DND-41 (cell line): ENCODE results near the gene THRB.

Experiments
- ATAC-seq: fragments of 200-7000 bp; cut with Tn5 transposase; 3 replicates; pipeline ENCODE4 v1.9.1; 2021; ENCODE audit warnings: low read depth; ENCODE audit not compliant: insufficient read depth
- DNase-seq: peaks from one replicate; pipeline ENCODE4 v3.0.0-alpha.2; 2020
- H2AFZ ChIP-seq: 2 replicates; pipeline ENCODE4 v1.6.0; 2012; ENCODE audit warnings: low read depth, low read length
- H3K27ac ChIP-seq: 2 replicates; pipeline ENCODE4 v1.5.1; 2012; ENCODE audit warnings: low read length, inconsistent platforms
- H3K27me3 ChIP-seq: fragments of 200-600 bp; sonication (generic); 2 replicates; pipeline ENCODE4 v1.6.0; 2012; ENCODE audit warnings: low read length, mild to moderate bottlenecking, inconsistent platforms; ENCODE audit not compliant: insufficient read depth, poor library complexity
- H3K36me3 ChIP-seq: 2 replicates; pipeline ENCODE4 v1.5.1; 2012; ENCODE audit warnings: low read length, inconsistent platforms; ENCODE audit not compliant: insufficient read depth
- H3K4me1 ChIP-seq: 2 replicates; pipeline ENCODE4 v1.5.1; 2012; ENCODE audit warnings: mild to moderate bottlenecking, low read length; ENCODE audit not compliant: insufficient read depth
- H3K4me2 ChIP-seq: 2 replicates; pipeline ENCODE4 v1.6.0; 2012; ENCODE audit warnings: mild to moderate bottlenecking, moderate library complexity, low read length, inconsistent platforms; ENCODE audit not compliant: insufficient read depth
- H3K4me3 ChIP-seq, 2 experiments: fragments of 200-600 bp in 1 of 2; shearing (Covaris generic) in 1 of 2; 2 replicates each; pipeline ENCODE4 v1.5.1; 2012 to 2016; ENCODE audit warnings: inconsistent platforms in 2 of 2, low read length in 2 of 2, mild to moderate bottlenecking in 2 of 2, low read depth in 1 of 2, moderate library complexity in 1 of 2
- H3K79me2 ChIP-seq: 2 replicates; pipeline ENCODE4 v1.6.0; 2012; ENCODE audit warnings: low read length, inconsistent platforms; ENCODE audit not compliant: insufficient read depth
- H3K9ac ChIP-seq: 2 replicates; pipeline ENCODE4 v1.6.0; 2012; ENCODE audit warnings: low read depth, mild to moderate bottlenecking, inconsistent platforms, low read length, moderate library complexity
- H3K9me3 ChIP-seq: 2 replicates; pipeline ENCODE4 v1.5.1; 2012; ENCODE audit warnings: low read length, moderate library complexity, mild to moderate bottlenecking, inconsistent platforms; ENCODE audit not compliant: insufficient read depth, severe bottlenecking
- H4K20me1 ChIP-seq: 2 replicates; pipeline ENCODE4 v1.6.0; 2012; ENCODE audit warnings: low read length; ENCODE audit not compliant: insufficient read depth
- EZH2 ChIP-seq: IDR thresholded peaks from 3 replicates; pipeline ENCODE4 v1.6.1; 2012; ENCODE audit warnings: borderline replicate concordance, low read depth, mild to moderate bottlenecking, moderate library complexity, low read length, inconsistent platforms; ENCODE audit not compliant: severe bottlenecking
- TF ChIP-seq, protein P1 (sequence below): IDR thresholded peaks from 2 replicates; pipeline ENCODE4 v1.5.1; 2012; ENCODE audit warnings: borderline replicate concordance, low read length, moderate library complexity, mild to moderate bottlenecking; ENCODE audit not compliant: poor library complexity, severe bottlenecking; ENCODE audit errors: extremely low read depth

THRB gene

GRCh38 chr3:24254649-24255048 lies 240.0 kb downstream of the THRB start:
- DNase-seq: no peak
- Histone ChIP-seq H3K4me2 (no peak overlapping the region), H3K79me2 (no peaks in the 10 kb centered on the region), H3K9ac (no peak overlapping the region), H3K4me3 (no peak overlapping the region), H3K9me3 (no peaks in the 10 kb centered on the region), H4K20me1 (no peaks in the 10 kb centered on the region), H3K4me1 (no peaks in the 10 kb centered on the region), H2AFZ (no peak overlapping the region), H3K36me3 (no peaks in the 10 kb centered on the region), H3K27ac (no peak overlapping the region), H3K27me3 (no peaks in the 10 kb centered on the region)
- TF ChIP-seq EZH2: no peak
- TF ChIP-seq, protein P1, sequence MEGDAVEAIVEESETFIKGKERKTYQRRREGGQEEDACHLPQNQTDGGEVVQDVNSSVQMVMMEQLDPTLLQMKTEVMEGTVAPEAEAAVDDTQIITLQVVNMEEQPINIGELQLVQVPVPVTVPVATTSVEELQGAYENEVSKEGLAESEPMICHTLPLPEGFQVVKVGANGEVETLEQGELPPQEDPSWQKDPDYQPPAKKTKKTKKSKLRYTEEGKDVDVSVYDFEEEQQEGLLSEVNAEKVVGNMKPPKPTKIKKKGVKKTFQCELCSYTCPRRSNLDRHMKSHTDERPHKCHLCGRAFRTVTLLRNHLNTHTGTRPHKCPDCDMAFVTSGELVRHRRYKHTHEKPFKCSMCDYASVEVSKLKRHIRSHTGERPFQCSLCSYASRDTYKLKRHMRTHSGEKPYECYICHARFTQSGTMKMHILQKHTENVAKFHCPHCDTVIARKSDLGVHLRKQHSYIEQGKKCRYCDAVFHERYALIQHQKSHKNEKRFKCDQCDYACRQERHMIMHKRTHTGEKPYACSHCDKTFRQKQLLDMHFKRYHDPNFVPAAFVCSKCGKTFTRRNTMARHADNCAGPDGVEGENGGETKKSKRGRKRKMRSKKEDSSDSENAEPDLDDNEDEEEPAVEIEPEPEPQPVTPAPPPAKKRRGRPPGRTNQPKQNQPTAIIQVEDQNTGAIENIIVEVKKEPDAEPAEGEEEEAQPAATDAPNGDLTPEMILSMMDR: no peak
- no peak for ATAC-seq

- H3K27me3 ChIP-seq: no peaks in the 10 kb centered on the region
Observed at GRCh38 chr3:24253336-24253735, 241.3 kb downstream of the THRB start.

DNA sequence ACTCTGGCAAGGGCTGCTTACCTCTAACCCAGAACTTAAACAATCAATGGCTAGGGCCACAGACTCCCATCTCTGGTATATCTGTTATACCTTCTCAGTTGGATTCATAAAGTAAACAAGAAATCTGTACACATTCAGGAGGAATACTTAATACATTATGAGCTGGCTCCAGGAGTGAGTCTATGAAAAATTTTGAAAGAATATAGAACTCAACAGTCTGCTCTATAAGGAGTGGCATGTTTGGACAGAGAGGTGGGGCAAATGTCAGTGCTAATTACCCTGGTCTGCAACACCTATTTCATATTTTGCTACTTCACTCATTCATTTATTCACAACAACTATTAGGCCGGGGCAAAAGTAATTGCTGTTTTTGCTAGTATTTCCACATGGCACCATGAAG lies 245.1 kb downstream of the THRB start:
- DNase-seq: no peak

More at GRCh38 chr3:24253336-24253735, 241.3 kb downstream of the THRB start:
- no peak overlapping the region for H3K4me3 ChIP-seq
- ATAC-seq (no peak), DNase-seq (no peak)
- no peaks in the 10 kb centered on the region for H3K36me3 ChIP-seq
- H3K79me2 ChIP-seq: no peaks in the 10 kb centered on the region
- H4K20me1 ChIP-seq: no peaks in the 10 kb centered on the region
- H2AFZ ChIP-seq: no peak overlapping the region
- H3K9me3 ChIP-seq: no peaks in the 10 kb centered on the region
- H3K4me1 ChIP-seq: no peaks in the 10 kb centered on the region
- TF ChIP-seq EZH2: no peak
- TF ChIP-seq, protein P1: no peak
- no peak overlapping the region for H3K9ac ChIP-seq
- H3K4me2 ChIP-seq: no peak overlapping the region
- H3K27ac ChIP-seq: no peak overlapping the region

More for the DNA sequence above, 245.1 kb downstream of the THRB start:
- no peak overlapping the region for H3K27ac ChIP-seq
- no peak overlapping the region for H3K9ac ChIP-seq
- H3K4me1 ChIP-seq: no peaks in the 10 kb centered on the region
- H3K4me3 ChIP-seq: no peak overlapping the region
- no peaks in the 10 kb centered on the region for H3K27me3 ChIP-seq
- no peaks in the 10 kb centered on the region for H3K9me3 ChIP-seq
- H3K4me2 ChIP-seq: no peak overlapping the region
- no peak for ATAC-seq
- TF ChIP-seq EZH2: no peak
- TF ChIP-seq, protein P1: no peak
- no peaks in the 10 kb centered on the region for H3K79me2 ChIP-seq
- no peak overlapping the region for H2AFZ ChIP-seq
- no peaks in the 10 kb centered on the region for H3K36me3 ChIP-seq
- no peaks in the 10 kb centered on the region for H4K20me1 ChIP-seq
